ENCODE results near the gene N4BP3.

DNA sequence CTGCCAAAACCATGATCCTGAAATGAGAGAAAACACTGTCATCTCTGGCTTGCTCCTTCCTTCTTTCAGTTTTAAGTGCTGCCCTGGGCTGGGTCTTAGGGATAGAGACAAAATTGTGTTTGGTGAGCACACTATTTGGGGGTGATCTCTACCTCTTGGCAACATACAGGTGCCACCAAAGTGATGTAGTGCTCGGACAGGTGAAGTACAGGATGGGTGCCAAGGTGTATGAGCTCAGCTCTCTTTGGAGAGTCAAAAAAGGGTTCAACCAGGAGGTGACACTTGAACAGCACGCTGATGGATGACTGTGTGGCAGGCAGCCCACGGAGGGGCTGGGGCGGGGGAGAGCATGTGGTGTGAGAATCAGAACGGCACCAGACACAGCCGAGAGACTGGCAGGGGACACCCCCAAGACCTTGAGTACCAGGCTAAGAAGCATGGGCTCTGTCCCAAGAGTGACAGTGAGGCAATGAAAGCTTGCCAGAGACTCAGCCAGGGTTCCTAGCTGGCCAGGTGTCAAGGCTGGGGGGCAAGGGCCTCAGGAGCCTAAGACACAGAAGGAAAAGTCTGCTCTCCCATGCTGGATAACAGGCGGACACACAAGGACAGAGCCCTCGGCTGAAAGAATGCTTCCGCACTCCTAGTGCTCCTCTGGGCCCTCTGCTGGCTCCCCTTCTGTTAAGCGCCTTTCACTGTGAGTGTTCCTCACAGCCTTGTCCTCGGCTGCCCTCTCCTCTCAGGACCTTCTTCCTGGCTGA is 37.8 kb downstream of the N4BP3 start:
- TF ChIP-seq, protein P1, sequence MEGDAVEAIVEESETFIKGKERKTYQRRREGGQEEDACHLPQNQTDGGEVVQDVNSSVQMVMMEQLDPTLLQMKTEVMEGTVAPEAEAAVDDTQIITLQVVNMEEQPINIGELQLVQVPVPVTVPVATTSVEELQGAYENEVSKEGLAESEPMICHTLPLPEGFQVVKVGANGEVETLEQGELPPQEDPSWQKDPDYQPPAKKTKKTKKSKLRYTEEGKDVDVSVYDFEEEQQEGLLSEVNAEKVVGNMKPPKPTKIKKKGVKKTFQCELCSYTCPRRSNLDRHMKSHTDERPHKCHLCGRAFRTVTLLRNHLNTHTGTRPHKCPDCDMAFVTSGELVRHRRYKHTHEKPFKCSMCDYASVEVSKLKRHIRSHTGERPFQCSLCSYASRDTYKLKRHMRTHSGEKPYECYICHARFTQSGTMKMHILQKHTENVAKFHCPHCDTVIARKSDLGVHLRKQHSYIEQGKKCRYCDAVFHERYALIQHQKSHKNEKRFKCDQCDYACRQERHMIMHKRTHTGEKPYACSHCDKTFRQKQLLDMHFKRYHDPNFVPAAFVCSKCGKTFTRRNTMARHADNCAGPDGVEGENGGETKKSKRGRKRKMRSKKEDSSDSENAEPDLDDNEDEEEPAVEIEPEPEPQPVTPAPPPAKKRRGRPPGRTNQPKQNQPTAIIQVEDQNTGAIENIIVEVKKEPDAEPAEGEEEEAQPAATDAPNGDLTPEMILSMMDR (IDR thresholded peaks at IDR 0.05) = no peak
- TF ChIP-seq POLR2A (IDR thresholded peaks at IDR 0.05) = no peak
